Neural progenitor cell (in vitro differentiated cells): ENCODE data around the gene AIFM3. TPM values are rescaled to one million over a fixed set of nuclear protein-coding genes. Genes with fewer than 3 reads are reported as not detected.

Experiments
- DNase-seq: peaks from one replicate; pipeline ENCODE4 v3.0.0-alpha.2; 2016; ENCODE audit warnings: low spot score
- H2AFZ ChIP-seq: fragments of 200-600 bp; sonication (generic); replicated peaks from 2 replicates; pipeline ENCODE4 v1.6.1; 2016; ENCODE audit warnings: antibody characterized with exemption
- H3F3A ChIP-seq: fragments of 200-600 bp; sonication (generic); 2 replicates; pipeline ENCODE4 v1.6.1; 2016; ENCODE audit warnings: antibody characterized with exemption, low read depth
- H3K27ac ChIP-seq: fragments of 200-600 bp; sonication (generic); 2 replicates; pipeline ENCODE4 v1.5.1; 2016; ENCODE audit warnings: mild to moderate bottlenecking
- H3K27me3 ChIP-seq: fragments of 200-600 bp; sonication (generic); 2 replicates; pipeline ENCODE4 v1.6.1; 2016; ENCODE audit warnings: mild to moderate bottlenecking, moderate library complexity
- H3K36me3 ChIP-seq: fragments of 200-600 bp; sonication (generic); 2 replicates; pipeline ENCODE4 v1.5.1; 2016
- H3K4me1 ChIP-seq: fragments of 200-600 bp; sonication (generic); 2 replicates; pipeline ENCODE4 v1.6.1; 2016; ENCODE audit warnings: mixed run types
- H3K4me2 ChIP-seq: fragments of 200-600 bp; sonication (generic); 2 replicates; pipeline ENCODE4 v1.6.1; 2016
- H3K4me3 ChIP-seq: fragments of 200-600 bp; sonication (generic); 2 replicates; pipeline ENCODE4 v1.5.1; 2016
- H3K79me2 ChIP-seq: fragments of 200-600 bp; sonication (generic); 2 replicates; pipeline ENCODE4 v1.6.1; 2016; ENCODE audit warnings: low read depth
- H3K9ac ChIP-seq: fragments of 200-600 bp; sonication (generic); 2 replicates; pipeline ENCODE4 v1.6.1; 2016
- H3K9me3 ChIP-seq: fragments of 200-600 bp; sonication (generic); 2 replicates; pipeline ENCODE4 v1.5.1; 2016; ENCODE audit warnings: low read depth
- H4K20me1 ChIP-seq: fragments of 200-600 bp; sonication (generic); 2 replicates; pipeline ENCODE4 v1.6.1; 2016; ENCODE audit warnings: low read depth
- H3K27ac Mint-ChIP-seq: 3 replicates; pipeline ENCODE4 v1.8.0; 2021; ENCODE audit warnings: mixed read lengths
- H3K27me3 Mint-ChIP-seq: 2 replicates; pipeline ENCODE4 v1.8.0; 2022; ENCODE audit warnings: low read depth, mild to moderate bottlenecking, inconsistent platforms, moderate library complexity, mixed read lengths; ENCODE audit not compliant: insufficient read depth
- H3K36me3 Mint-ChIP-seq: 3 replicates; pipeline ENCODE4 v1.8.0; 2021; ENCODE audit warnings: mixed read lengths
- H3K4me1 Mint-ChIP-seq: 3 replicates; pipeline ENCODE4 v1.8.0; 2021; ENCODE audit warnings: mixed read lengths
- H3K4me3 Mint-ChIP-seq: 3 replicates; pipeline ENCODE4 v1.8.0; 2021; ENCODE audit warnings: mild to moderate bottlenecking, moderate library complexity, mixed read lengths
- H3K9me3 Mint-ChIP-seq: 3 replicates; pipeline ENCODE4 v1.8.0; 2020; ENCODE audit warnings: mixed read lengths
- CTCF ChIP-seq: fragments of 200-600 bp; sonication (generic); IDR thresholded peaks from 2 replicates; pipeline ENCODE4 v1.5.1; 2017; ENCODE audit warnings: antibody characterized with exemption, mild to moderate bottlenecking
- EZH2 ChIP-seq: fragments of 200-600 bp; sonication (generic); IDR thresholded peaks from 2 replicates; pipeline ENCODE4 v1.6.1; 2017; ENCODE audit warnings: antibody characterized with exemption, mild to moderate bottlenecking, moderate library complexity
- EZH2phosphoT487 ChIP-seq: fragments of 200-600 bp; sonication (generic); IDR thresholded peaks from 2 replicates; pipeline ENCODE4 v1.6.1; 2017; ENCODE audit warnings: antibody characterized with exemption
- total RNA-seq: library from RNA; depleted of rRNA; stranded (reverse); fragments of >200 nt; gene quantifications from 2 replicates; pipeline ENCODE4 v1.2.3, GENCODE V29; 2015; ENCODE audit warnings: low replicate concordance

AIFM3 gene
- total RNA-seq, 1 donor from 2014 or later: 4.3 TPM

- Mint-ChIP-seq H3K27ac (peak overlapping the region; percentile 53), H3K4me1 (peaks cover 21% of the 10 kb centered on the region), H3K36me3 (no peaks in the 10 kb centered on the region), H3K9me3 (no peaks in the 10 kb centered on the region), H3K27me3 (peaks cover 25% of the 10 kb centered on the region), H3K4me3 (no peak overlapping the region)
- H3K4me1 ChIP-seq: peaks cover 38% of the 10 kb centered on the region
- H3K27me3 ChIP-seq: no peaks in the 10 kb centered on the region
- H3K4me2 ChIP-seq: no peak overlapping the region
- peaks cover 42% of the 10 kb centered on the region for H3F3A ChIP-seq
- H3K27ac ChIP-seq: no peak overlapping the region
- no peak overlapping the region for H3K9ac ChIP-seq
- no peaks in the 10 kb centered on the region for H3K9me3 ChIP-seq
- H3K36me3 ChIP-seq: no peaks in the 10 kb centered on the region
- H3K4me3 ChIP-seq: no peak overlapping the region
- H3K79me2 ChIP-seq: no peaks in the 10 kb centered on the region
- DNase-seq: no peak
- peaks cover 8% of the 10 kb centered on the region for H4K20me1 ChIP-seq
- no peak overlapping the region for H2AFZ ChIP-seq
- no peak for TF ChIP-seq CTCF
- TF ChIP-seq EZH2phosphoT487: no peak
These were observed 6.7 kb downstream of the AIFM3 start for GRCh38 chr22:20973634-20974286.

GRCh38 chr22:20974336-20974955 lies 7.4 kb downstream of the AIFM3 start:
- no peak overlapping the region for H3K4me3 Mint-ChIP-seq
- no peak overlapping the region for H3K9ac ChIP-seq
- no peaks in the 10 kb centered on the region for H3K79me2 ChIP-seq
- no peaks in the 10 kb centered on the region for H3K36me3 Mint-ChIP-seq
- H3K27me3 Mint-ChIP-seq: peaks cover 25% of the 10 kb centered on the region
- H3K27me3 ChIP-seq: no peaks in the 10 kb centered on the region
- H3K9me3 Mint-ChIP-seq: no peaks in the 10 kb centered on the region
- peaks cover 42% of the 10 kb centered on the region for H3F3A ChIP-seq
- H3K36me3 ChIP-seq: no peaks in the 10 kb centered on the region
- no peak overlapping the region for H2AFZ ChIP-seq
- H3K27ac ChIP-seq: no peak overlapping the region
- no peak overlapping the region for H3K4me3 ChIP-seq
- no peak for DNase-seq
- no peak overlapping the region for H3K4me2 ChIP-seq
- H4K20me1 ChIP-seq: peaks cover 8% of the 10 kb centered on the region
- no peaks in the 10 kb centered on the region for H3K9me3 ChIP-seq
- peaks cover 35% of the 10 kb centered on the region for H3K4me1 ChIP-seq
- TF ChIP-seq CTCF (no peak), EZH2 (no peak), EZH2phosphoT487 (no peak)
- H3K27ac Mint-ChIP-seq: peak overlapping the region; percentile 53
- peaks cover 23% of the 10 kb centered on the region for H3K4me1 Mint-ChIP-seq

GRCh38 chr22:20975541-20976290 lies 8.7 kb downstream of the AIFM3 start:
- no peak for DNase-seq
- H3K36me3 ChIP-seq: no peaks in the 10 kb centered on the region
- H3K36me3 Mint-ChIP-seq: no peaks in the 10 kb centered on the region
- H3K4me3 Mint-ChIP-seq: no peak overlapping the region
- no peak for TF ChIP-seq CTCF
- no peak for TF ChIP-seq EZH2
- no peak for TF ChIP-seq EZH2phosphoT487
- peaks cover 8% of the 10 kb centered on the region for H4K20me1 ChIP-seq
- peaks cover 22% of the 10 kb centered on the region for H3K27me3 Mint-ChIP-seq
- no peak overlapping the region for H3K9ac ChIP-seq
- no peak overlapping the region for H3K27ac ChIP-seq
- H3K4me2 ChIP-seq: no peak overlapping the region
- peaks cover under 1% of the 10 kb centered on the region for H3K79me2 ChIP-seq
- H3K9me3 ChIP-seq: no peaks in the 10 kb centered on the region
- peaks cover 27% of the 10 kb centered on the region for H3K4me1 Mint-ChIP-seq
- H3F3A ChIP-seq: peaks cover 43% of the 10 kb centered on the region
- H3K27me3 ChIP-seq: no peaks in the 10 kb centered on the region
- peaks cover 42% of the 10 kb centered on the region for H3K4me1 ChIP-seq
- no peaks in the 10 kb centered on the region for H3K9me3 Mint-ChIP-seq
- H3K27ac Mint-ChIP-seq: no peak overlapping the region
- H3K4me3 ChIP-seq: no peak overlapping the region
- no peak overlapping the region for H2AFZ ChIP-seq
